ENCODE results near the gene CPTP.

CPTP gene

GRCh38 chr1:1324524-1325287 lies at the start of gene CPTP, which contains the start of gene INTS11:
Gene CPTP (plus strand): TSS chr1:1324802. CDS start chr1:1326911, 2,109 bp downstream.
Gene INTS11 (minus strand): TSS chr1:1324660. CDS start chr1:1324608, 52 bp downstream.
- peak; percentile 98 for DNase-seq

- no peak for DNase-seq
Measured at GRCh38 chr1:1274931-1275431, 49.6 kb upstream of the CPTP start.

- no peak for DNase-seq
Measured at GRCh38 chr1:1275836-1276235, 48.8 kb upstream of the CPTP start.

DNA sequence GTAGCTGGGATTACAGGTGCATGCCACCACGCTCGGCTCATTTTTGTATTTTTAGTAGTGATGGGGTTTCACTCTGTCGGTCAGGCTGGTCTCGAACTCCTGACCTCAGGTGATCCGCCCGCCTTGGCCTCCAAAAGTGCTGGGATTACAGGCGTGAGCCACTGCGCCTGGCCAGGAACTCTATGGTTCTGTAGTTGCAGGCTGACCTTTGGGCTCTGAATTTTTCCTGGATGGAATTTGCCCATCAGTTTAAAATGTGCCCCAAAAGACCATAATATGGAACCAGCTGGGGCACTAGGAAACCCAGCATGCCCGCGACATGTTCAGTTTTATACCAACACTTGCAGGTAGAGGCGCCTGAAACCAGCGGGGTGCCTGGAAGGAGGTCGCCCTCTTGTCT lies 46.0 kb upstream of the CPTP start:
- no peak for DNase-seq

GRCh38 chr1:1279028-1279427 lies 45.6 kb upstream of the CPTP start:
- no peak for DNase-seq

GRCh38 chr1:1280782-1281481 lies 43.7 kb upstream of the CPTP start:
- DNase-seq, result no peak

- DNase-seq, result no peak
Measured at GRCh38 chr1:1281533-1282321, 42.9 kb upstream of the CPTP start.

- no peak for DNase-seq
Measured at GRCh38 chr1:1282998-1283397, 41.6 kb upstream of the CPTP start.

DNA sequence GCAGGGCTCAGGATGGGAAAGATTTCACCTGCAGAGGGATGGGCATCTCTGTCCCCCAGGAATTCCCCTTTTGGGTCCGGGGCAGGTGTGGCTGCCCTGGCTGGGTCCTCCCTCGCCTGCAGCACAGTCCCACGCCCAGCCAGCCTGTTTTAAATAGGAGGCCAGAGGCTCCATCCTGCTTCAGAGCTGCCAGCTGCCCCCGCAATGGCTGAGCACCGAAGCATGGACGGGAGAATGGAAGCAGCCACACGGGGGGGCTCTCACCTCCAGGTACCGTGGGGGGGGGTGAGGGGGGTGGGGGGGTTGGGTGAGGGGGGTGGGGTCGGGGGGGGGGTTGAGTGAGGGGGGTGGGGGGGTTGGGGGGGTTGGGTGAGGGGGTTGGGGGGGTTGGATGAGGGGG lies 40.8 kb upstream of the CPTP start:
- no peak for DNase-seq

- DNase-seq, result no peak
Measured at GRCh38 chr1:1284221-1285101, 40.1 kb upstream of the CPTP start.

DNA sequence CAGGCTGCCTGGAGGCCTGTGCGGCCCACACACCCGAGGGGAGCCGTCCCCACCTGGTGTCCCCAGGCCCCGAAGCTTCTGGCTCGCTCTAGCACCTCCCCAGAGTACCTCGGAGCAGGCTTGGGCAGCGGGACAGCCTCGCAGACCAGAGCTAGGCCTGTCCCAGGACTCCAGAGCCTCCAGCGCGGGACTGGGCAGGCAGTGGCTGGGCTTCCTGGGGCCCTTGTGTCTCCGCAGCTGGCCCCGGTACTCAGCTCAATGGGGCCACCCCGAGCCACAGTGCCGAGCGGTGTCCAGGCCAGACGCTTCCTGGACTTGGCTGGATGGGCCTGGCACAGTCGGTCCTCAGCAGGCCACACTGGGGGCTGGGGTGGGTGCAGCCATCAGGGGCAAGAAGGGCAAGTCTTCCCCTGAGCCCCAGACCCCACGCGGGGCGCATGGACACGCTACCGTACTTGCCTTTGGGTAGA lies 39.5 kb upstream of the CPTP start:
- DNase-seq, result no peak

- no peak for DNase-seq
Measured at GRCh38 chr1:1285611-1286311, 38.8 kb upstream of the CPTP start.

GRCh38 chr1:1286313-1287261 lies 38.0 kb upstream of the CPTP start:
- DNase-seq, result no peak

- no peak for DNase-seq
Measured at GRCh38 chr1:1287288-1288110, 37.1 kb upstream of the CPTP start.

- no peak for DNase-seq
Measured at GRCh38 chr1:1290238-1290731, 34.3 kb upstream of the CPTP start.

DNA sequence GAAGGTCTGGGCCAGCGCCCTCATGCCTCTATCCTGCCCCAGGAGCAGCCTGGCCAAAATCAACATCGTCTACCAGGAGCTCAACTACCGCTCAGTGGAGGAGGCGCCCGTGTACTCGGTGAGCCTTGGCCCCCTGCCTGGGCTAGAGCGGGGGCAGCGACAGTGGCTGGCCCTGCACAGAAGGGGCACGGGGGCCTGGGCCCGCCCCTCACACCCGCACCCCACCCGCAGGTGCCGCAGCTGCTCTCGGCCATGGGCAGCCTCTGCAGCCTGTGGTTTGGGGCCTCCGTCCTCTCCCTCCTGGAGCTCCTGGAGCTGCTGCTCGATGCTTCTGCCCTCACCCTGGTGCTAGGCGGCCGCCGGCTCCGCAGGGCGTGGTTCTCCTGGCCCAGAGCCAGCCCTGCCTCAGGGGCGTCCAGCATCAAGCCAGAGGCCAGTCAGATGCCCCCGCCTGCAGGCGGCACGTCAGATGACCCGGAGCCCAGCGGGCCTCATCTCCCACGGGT lies 33.5 kb upstream of the CPTP start:
- DNase-seq, result no peak

DNA sequence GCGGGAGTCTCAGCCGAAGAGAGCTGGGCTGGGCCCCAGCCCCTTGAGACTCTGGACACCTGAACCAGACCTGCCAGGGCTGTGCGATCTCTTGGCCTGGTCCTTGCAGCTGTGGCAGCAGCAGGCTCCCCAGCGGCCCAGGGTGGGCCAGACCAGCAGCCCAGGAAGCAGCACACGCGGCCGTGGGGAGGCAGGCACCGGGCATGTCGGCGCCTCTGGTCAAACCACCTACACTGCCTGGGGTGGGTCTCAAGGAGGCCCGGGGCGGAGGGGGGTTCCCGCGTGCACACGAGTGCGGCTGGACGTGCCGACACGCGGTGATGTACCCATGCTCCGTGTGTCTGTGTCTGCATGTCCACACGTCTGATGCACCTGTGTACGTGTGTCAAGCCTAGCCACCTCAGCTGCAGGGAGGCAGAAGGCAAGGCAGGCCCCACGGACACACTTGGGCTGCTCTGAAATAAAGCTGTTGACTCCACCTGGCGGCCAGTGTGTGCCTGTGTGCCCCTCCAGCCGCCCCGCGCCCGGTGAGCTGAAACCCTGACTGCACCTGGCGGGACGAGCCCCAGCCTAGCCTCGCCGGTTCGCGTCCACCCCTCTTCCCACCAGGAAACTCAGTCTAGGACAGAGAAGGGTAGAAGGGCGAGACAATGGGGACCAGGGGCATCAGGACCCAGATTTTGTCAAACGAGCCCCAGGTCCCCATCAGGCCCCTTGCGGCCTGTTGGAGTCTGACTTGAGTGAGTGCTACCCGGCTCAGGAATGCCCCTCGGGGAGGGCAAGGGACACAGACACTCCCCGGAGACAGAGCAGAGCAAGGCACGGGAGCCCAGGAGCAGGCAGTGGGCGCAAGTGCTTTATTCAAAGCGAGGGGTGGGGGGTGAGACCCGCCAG lies 32.8 kb upstream of the CPTP start:
- DNase-seq, result peak; percentile 55

GRCh38 chr1:1292442-1292779 lies 32.2 kb upstream of the CPTP start:
- DNase-seq, result no peak
